RWPE1 (cell line): ENCODE results near the gene CAMK2D.

Source experiments
- CTCF ChIA-PET: fragments of 350-600 bp; sonication (Branson Sonifier 250); formaldehyde crosslinking; extraction: SDS; loops from one replicate; lab custom pipeline; 2021; lab: Yijun Ruan, JAX
- POLR2A ChIA-PET: fragments of 400-600 bp; formaldehyde crosslinking; extraction: SDS; loops from one replicate; lab custom pipeline; 2020; ENCODE audit warnings: antibody characterized with exemption; ENCODE audit not compliant: low non-redundant PET; lab: Yijun Ruan, JAX
- DNase-seq: peaks from one replicate; pipeline ENCODE4 v3.0.0; 2012; ENCODE audit warnings: low spot score
- H3K27ac ChIP-seq: fragments of 450-650 bp; 2 replicates; pipeline ENCODE4 v1.5.1; 2017
- CTCF ChIP-seq: fragments of 450-650 bp; conservative IDR thresholded peaks from 2 replicates; pipeline ENCODE4 v1.5.1; 2017; ENCODE audit warnings: low read depth, mild to moderate bottlenecking

CAMK2D gene

GRCh38 chr4:113588895-113589668 lies 172.5 kb downstream of the CAMK2D start:
- H3K27ac ChIP-seq, result no peak overlapping the region
- CTCF ChIA-PET, result interaction anchor here (0.5 kb wide), 1 partner anchor 129 kb away, joined by 3 read pairs; no protein-coding TSS in a partner anchor
- no peak for DNase-seq
- TF ChIP-seq CTCF, result no peak
- POLR2A ChIA-PET, result no interaction called here

GRCh38 chr4:113587640-113588275 lies 173.8 kb downstream of the CAMK2D start:
- CTCF ChIA-PET, result no interaction called here

GRCh38 chr4:113587156-113587555 lies 174.4 kb downstream of the CAMK2D start:
- no peak overlapping the region for H3K27ac ChIP-seq
- POLR2A ChIA-PET, result no interaction called here
- no peak for TF ChIP-seq CTCF
- no peak for DNase-seq
- CTCF ChIA-PET, result no interaction called here

More at GRCh38 chr4:113587640-113588275, 173.8 kb downstream of the CAMK2D start:
- DNase-seq, result no peak
- H3K27ac ChIP-seq, result no peak overlapping the region
- POLR2A ChIA-PET, result no interaction called here
- no peak for TF ChIP-seq CTCF

- no peak overlapping the region for H3K27ac ChIP-seq
- ChIA-PET CTCF (no interaction called here), POLR2A (no interaction called here)
- TF ChIP-seq CTCF, result no peak
- no peak for DNase-seq
These were observed 175.5 kb downstream of the CAMK2D start for GRCh38 chr4:113586072-113586471.

GRCh38 chr4:113584407-113585150 lies 177.0 kb downstream of the CAMK2D start:
- H3K27ac ChIP-seq, result no peak overlapping the region
- CTCF ChIA-PET, result no interaction called here
- no peak for TF ChIP-seq CTCF
- DNase-seq, result no peak
- POLR2A ChIA-PET, result no interaction called here

- ChIA-PET CTCF (interaction anchor here (0.6 kb wide), 1 partner anchor 680 kb away, joined by 6 read pairs; no protein-coding TSS in a partner anchor), POLR2A (no interaction called here)
- no peak for TF ChIP-seq CTCF
- DNase-seq, result no peak
- no peak overlapping the region for H3K27ac ChIP-seq
These were observed 178.8 kb downstream of the CAMK2D start for GRCh38 chr4:113582737-113583136.
